HG02884 (cell line): Measurements from ENCODE around the gene ZNF831.

Experiments used
- ATAC-seq: cut with Tn5 transposase; IDR thresholded peaks from one replicate; pipeline ENCODE4 v1.9.1; 2021; ENCODE audit warnings: mild to moderate bottlenecking, moderate library complexity; ENCODE audit not compliant: unreplicated experiment

ZNF831 gene

DNA sequence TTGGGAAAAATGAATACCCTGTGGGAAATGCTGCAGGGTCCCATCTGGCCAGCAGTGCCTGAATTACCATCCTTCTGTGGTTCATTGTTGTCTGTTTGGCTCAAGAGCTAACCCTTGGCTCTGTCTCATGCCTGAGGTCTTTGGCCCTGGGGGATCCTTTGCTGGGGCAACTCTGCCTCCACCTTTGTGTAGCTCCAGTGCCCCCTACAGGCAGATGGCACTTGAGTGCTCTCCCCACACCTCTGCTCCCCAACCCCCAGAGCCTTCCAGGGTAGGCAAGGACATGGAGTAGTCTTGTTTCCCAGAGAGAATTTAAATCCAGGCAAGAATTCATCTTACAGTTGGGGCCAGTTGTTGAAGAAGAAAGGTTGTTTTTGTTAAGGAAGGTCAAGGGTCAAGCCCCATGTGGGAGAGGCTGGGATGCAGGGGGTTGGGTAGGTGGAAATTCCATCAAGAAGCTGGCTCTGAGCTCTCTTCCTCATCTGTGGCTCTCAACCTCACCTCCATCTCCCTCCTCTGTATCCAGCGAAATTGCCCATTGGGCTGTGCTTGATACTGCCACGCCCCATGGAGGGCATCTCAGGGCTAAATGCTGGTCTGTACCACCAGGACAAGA lies 44.2 kb downstream of the ZNF831 start:
- ATAC-seq = no peak

GRCh38 chr20:59210186-59210585 lies 46.6 kb downstream of the ZNF831 start:
- ATAC-seq = no peak

DNA sequence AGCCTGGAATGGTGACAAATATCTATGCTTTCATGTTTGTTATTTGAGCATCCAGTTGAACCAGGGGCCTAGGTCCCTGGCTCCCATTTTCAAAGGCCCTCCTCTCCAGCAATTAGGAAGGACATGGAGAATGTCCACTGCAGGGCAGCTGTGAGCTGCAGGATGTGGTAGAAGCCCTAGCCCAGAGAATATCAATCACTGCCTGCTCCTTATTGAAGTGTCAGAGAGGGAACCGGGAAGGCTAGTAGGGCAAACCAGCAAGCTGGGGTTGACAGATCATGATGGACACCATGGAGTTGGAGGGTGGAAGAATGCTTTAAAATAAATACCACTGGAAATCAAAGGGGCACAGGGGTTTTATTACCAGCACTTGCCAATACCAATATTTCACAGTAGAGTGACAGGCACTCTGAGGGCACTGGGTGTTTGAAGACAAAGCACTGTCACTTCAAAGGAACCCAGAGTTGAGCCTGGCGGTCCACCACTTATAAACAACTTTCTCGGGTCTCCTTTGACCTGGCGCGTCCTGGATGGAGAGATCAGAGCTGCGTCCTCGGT lies 47.7 kb downstream of the ZNF831 start:
- no peak for ATAC-seq

GRCh38 chr20:59214073-59214472 lies 50.5 kb downstream of the ZNF831 start:
- ATAC-seq = no peak

GRCh38 chr20:59214606-59215547 lies 51.3 kb downstream of the ZNF831 start:
- ATAC-seq = no peak

GRCh38 chr20:59217173-59217572 lies 53.6 kb downstream of the ZNF831 start:
- no peak for ATAC-seq

GRCh38 chr20:59217794-59218280 lies 54.2 kb downstream of the ZNF831 start:
- no peak for ATAC-seq

DNA sequence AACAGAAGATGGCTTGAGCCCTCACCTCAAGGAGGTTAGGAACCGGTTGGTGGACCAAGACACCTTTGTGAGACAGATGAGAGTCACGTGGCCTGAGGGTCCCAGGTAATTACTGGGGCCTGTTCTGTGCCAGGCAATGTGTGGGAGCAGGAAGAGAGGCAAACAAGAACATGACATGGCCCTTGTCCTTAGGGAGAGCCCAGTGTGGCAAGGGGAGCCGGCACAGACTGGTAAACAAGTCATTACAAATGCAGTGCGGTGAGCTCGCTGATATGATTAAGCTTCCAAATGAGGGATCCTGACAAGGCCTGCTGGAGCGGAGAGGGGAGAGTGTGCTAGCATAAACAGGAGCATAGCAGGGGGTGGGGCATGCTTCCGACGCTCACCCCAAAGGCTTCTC lies 55.6 kb downstream of the ZNF831 start:
- no peak for ATAC-seq

GRCh38 chr20:59220161-59220560 lies 56.5 kb downstream of the ZNF831 start:
- no peak for ATAC-seq

DNA sequence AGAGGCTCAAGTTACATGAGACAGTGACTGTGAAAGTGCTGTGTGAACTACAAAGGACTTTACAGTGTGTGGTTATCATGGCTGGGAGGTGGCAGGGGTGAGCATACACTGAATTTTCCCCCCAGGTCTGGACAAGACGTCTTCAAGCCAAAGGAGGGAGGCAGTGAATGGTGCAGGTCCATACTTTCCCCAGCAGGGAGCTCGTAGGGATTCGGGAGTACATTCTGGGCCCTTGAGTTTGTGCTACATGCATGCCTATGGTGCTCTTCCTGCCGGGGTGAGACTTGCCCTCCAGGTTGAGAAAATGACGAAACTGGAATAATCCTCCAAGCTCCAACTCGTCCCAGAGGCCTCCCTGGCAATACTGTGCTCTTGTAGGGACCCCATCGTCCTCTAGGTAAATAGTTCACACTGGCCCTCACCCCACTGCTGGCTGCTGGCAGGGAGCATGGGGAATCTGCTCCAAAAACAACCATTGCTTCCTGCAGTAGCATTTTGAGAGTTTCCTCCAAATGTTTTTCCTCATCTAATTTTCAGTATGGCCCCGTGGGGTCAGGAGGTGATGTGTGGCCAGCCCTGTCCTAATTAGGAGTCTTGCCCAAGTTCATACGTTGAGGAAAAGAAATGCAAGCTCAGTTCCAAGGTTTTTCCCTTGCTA lies 57.6 kb downstream of the ZNF831 start:
- no peak for ATAC-seq

DNA sequence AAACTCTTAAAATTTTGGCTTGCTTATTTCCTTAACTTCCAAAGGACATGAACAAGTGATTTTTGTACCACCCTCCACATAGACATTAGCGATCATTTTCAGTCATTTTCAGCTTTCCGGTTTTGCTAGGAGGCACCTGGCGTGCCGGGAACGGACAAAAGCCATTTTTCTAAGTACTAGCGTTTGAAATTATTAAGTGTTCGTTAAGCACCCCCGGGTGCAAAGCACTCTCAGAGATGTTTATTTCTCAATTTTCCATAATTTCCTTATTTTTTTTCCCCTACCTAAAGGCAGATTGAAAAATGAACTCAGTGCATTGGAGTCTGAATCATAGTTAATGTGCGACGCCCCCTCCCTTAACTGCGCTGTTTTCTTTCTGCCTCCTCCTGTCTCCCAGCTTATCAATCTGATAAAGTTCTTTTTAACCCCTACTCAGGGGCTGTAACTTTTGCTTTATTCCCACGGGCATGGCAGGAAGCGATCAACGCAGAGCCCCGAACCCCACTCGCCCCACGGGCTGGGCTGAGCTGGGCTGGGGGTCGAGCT lies 58.2 kb downstream of the ZNF831 start:
- peak; percentile 8 for ATAC-seq

GRCh38 chr20:59222253-59223181 lies 58.9 kb downstream of the ZNF831 start:
- ATAC-seq = peak; percentile 78

DNA sequence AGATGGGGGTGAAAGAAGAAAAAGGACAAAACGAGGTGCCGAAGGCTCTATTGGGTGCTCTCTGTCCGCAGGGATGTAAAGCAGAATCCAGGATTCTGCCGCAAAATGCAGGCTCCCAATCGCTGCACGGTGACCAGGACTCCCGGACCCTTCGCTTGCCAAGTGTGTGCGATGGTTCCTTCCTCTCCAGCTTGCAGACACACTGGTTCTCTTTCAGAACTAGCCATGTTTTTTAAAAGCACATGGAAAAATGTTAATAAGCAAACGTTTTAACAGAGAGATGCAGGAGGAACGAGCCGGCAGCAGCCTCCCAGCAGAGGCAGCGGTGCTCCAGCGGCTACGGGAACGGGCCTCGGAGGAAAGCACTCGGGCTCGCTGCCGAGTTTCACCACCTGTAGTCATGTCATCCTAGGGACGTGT lies 59.6 kb downstream of the ZNF831 start:
- no peak for ATAC-seq

GRCh38 chr20:59223750-59224149 lies 60.1 kb downstream of the ZNF831 start:
- ATAC-seq = no peak

- ATAC-seq = no peak
Observed at GRCh38 chr20:59224236-59224635, 60.6 kb downstream of the ZNF831 start.

- no peak for ATAC-seq
Observed at GRCh38 chr20:59230385-59230784, 66.8 kb downstream of the ZNF831 start.

DNA sequence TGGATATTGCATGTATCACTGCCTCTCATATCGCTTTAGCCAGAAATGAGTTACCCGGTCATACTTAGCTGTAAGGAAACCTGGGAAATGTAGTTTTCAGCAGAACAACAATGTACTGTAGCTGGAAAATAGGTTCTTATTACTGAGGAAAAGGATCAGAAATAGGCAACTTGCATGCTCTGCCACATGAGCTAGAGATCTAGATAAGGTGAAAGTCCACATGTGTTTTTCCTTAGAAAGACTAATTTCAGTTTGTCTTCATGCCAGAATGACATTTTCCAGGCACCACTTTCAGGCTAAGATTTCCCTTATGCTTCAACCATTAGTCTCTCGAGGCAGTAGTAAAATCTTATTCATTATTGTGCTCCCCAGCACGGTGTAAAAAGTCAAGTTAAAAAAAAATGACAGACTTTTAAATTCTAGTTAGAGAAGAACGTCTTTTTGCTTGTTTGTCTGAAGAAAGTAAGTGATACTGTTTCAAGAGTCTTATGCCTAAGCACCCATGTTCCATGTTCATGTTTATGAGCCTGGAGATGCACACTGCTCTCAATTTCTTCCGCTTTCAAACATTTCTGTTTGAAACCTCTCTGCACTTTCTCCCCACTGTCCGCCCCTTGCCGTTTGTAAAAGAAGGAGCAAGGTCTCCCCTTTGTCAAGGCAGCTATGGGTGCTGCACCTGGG lies 67.6 kb downstream of the ZNF831 start:
- no peak for ATAC-seq

DNA sequence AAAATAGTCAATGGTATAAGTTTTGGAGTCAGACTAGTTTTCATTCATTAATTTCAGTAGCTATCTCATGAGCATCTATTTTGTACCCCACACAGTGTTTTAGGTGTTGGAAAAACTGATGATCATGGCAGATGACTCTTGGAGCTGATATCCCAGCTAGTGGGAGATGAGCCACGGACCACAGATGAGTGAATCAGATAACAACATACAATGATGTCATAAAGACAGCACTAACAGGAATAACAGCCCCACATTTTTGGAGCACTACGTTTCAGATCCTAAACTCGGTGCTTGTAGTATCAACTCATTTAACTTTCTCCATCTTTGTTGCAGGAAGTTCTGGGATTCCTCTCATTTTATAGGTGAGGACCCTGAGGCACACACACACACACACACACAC lies 69.0 kb downstream of the ZNF831 start:
- ATAC-seq = no peak

DNA sequence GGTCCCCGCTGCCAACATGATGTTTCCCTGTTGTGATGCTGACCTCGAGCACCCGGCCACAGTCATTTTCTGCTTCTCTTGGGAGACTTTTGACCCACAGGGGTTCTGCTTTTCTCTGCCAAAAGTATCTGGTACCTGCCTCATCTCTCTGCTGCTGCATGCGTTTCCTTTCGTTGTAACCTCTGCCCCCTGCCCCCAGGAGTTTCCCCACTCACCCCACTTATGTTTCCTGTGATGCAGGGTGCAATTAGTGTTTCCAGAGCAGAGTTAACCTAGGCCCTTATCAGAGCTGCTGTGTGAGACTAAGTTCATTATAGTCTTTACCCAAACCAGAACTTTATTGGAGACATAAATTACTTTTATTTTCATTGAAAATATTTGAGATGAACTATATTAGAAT lies 71.6 kb downstream of the ZNF831 start:
- ATAC-seq = no peak
